ELR (cell line): ENCODE results near the gene PSMC1.

Experiments used
- DNase-seq: peaks from one replicate; pipeline ENCODE4 v3.0.0-alpha.2; 2015; ENCODE audit warnings: low read depth

The PSMC1 gene

GRCh38 chr14:90302529-90303303 is 46.4 kb downstream of the PSMC1 start:
- no peak for DNase-seq

GRCh38 chr14:90303473-90303872 is 47.1 kb downstream of the PSMC1 start:
- DNase-seq: no peak

GRCh38 chr14:90304502-90304901 is 48.1 kb downstream of the PSMC1 start:
- no peak for DNase-seq

GRCh38 chr14:90305176-90305601 is 48.8 kb downstream of the PSMC1 start:
- DNase-seq: no peak

- no peak for DNase-seq
Observed at GRCh38 chr14:90308561-90308960, 52.2 kb downstream of the PSMC1 start.

- DNase-seq: no peak
Observed at GRCh38 chr14:90317286-90317685, 60.9 kb downstream of the PSMC1 start.

- DNase-seq: no peak
Observed at GRCh38 chr14:90318016-90318415, 61.7 kb downstream of the PSMC1 start.

- DNase-seq: peak; percentile 72
Observed at GRCh38 chr14:90319173-90319572, 62.8 kb downstream of the PSMC1 start.

- DNase-seq: peak; percentile 58
Observed at GRCh38 chr14:90319634-90320541, 63.5 kb downstream of the PSMC1 start.

GRCh38 chr14:90321891-90322290 is 65.5 kb downstream of the PSMC1 start:
- DNase-seq: no peak
